DOHH2 (cell line): ENCODE measurements around the gene SLC7A6.
A peak's percentile ranks its signal among the peaks of the same experiment; 100 is the strongest.

Source experiments
- H3F3A ChIP-seq: fragments of 200-600 bp; sonication (generic), shearing (Covaris generic); 2 replicates; pipeline ENCODE4 v1.6.0; 2016; ENCODE audit warnings: antibody characterized with exemption, mild to moderate bottlenecking; ENCODE audit not compliant: control insufficient read depth, insufficient read depth
- H3K27ac ChIP-seq: fragments of 200-600 bp; sonication (generic); 2 replicates; pipeline ENCODE4 v1.5.1; 2014; ENCODE audit warnings: low read depth, mild to moderate bottlenecking, low read length, moderate library complexity
- H3K27me3 ChIP-seq: fragments of 200-600 bp; sonication (generic); 2 replicates; pipeline ENCODE4 v1.6.1; 2014; ENCODE audit warnings: mild to moderate bottlenecking, low read length, mixed read lengths; ENCODE audit not compliant: control insufficient read depth
- H3K36me3 ChIP-seq: fragments of 200-600 bp; sonication (generic); 2 replicates; pipeline ENCODE4 v1.6.1; 2014; ENCODE audit warnings: mild to moderate bottlenecking, low read length, moderate library complexity, mixed read lengths; ENCODE audit not compliant: control insufficient read depth
- H3K4me1 ChIP-seq: fragments of 200-600 bp; sonication (generic); 2 replicates; pipeline ENCODE4 v1.6.1; 2014; ENCODE audit warnings: mild to moderate bottlenecking, low read length, mixed read lengths; ENCODE audit not compliant: control insufficient read depth
- H3K4me2 ChIP-seq: fragments of 200-600 bp; sonication (generic); 2 replicates; pipeline ENCODE4 v1.6.0; 2014; ENCODE audit warnings: mild to moderate bottlenecking, low read length, moderate library complexity
- H3K4me3 ChIP-seq: fragments of 200-600 bp; sonication (generic); 2 replicates; pipeline ENCODE4 v1.5.1; 2014; ENCODE audit warnings: mild to moderate bottlenecking, low read length, mixed read lengths
- H3K79me2 ChIP-seq: fragments of 200-600 bp; sonication (generic); 2 replicates; pipeline ENCODE4 v1.6.1; 2014; ENCODE audit warnings: mild to moderate bottlenecking, low read length, mixed read lengths; ENCODE audit not compliant: control insufficient read depth
- H3K9me2 ChIP-seq: fragments of 200-600 bp; sonication (generic); replicated peaks from 2 replicates; pipeline ENCODE4 v1.6.1; 2014; ENCODE audit warnings: mild to moderate bottlenecking, low read length, mixed read lengths; ENCODE audit not compliant: control insufficient read depth
- H3K9me3 ChIP-seq: fragments of 200-600 bp; sonication (generic); 2 replicates; pipeline ENCODE4 v1.6.1; 2014; ENCODE audit warnings: antibody characterized with exemption, low read length, mixed read lengths; ENCODE audit not compliant: control insufficient read depth, insufficient read depth
- H4K20me1 ChIP-seq: fragments of 200-600 bp; sonication (generic); 2 replicates; pipeline ENCODE4 v1.6.0; 2014; ENCODE audit warnings: low read depth, mild to moderate bottlenecking, antibody characterized with exemption, low read length, moderate library complexity; ENCODE audit not compliant: control insufficient read depth, insufficient read depth
- CTCF ChIP-seq: fragments of 200-600 bp; sonication (generic); IDR thresholded peaks from one replicate; pipeline ENCODE4 v1.5.1; 2014; ENCODE audit warnings: antibody characterized with exemption, mild to moderate bottlenecking, low read depth, low read length; ENCODE audit not compliant: poor library complexity, severe bottlenecking
- EZH2phosphoT487 ChIP-seq: fragments of 200-600 bp; sonication (generic); IDR thresholded peaks from 2 replicates; pipeline ENCODE4 v1.6.1; 2017; ENCODE audit warnings: borderline replicate concordance, mild to moderate bottlenecking, antibody characterized with exemption, low read length, moderate library complexity, mixed read lengths

SLC7A6 gene

GRCh38 chr16:68273459-68273858 lies 9.1 kb downstream of the SLC7A6 start:
- no peak for TF ChIP-seq CTCF
- no peak for TF ChIP-seq EZH2phosphoT487
- peak overlapping the region; percentile 17; the same call in 1 of the 2 replicates for H3K4me2 ChIP-seq
- 0 out of 2 replicates have a peak overlapping the region, but pooled peaks have one; percentile 4 for H3K27ac ChIP-seq
- peaks cover 6% of the 10 kb centered on the region; the same call in 1 of the 2 replicates for H3F3A ChIP-seq
- H3K79me2 ChIP-seq = peaks cover 83% of the 10 kb centered on the region
- 0 out of 2 replicates have a peak, but pooled peaks cover 2% of the 10 kb centered on the region for H4K20me1 ChIP-seq
- H3K36me3 ChIP-seq = peaks cover 69% of the 10 kb centered on the region
- H3K27me3 ChIP-seq = no peaks in the 10 kb centered on the region
- H3K9me2 ChIP-seq = no peaks in the 10 kb centered on the region
- no peaks in the 10 kb centered on the region for H3K9me3 ChIP-seq
- H3K4me3 ChIP-seq = no peak overlapping the region
- H3K4me1 ChIP-seq = peaks cover 52% of the 10 kb centered on the region

- Histone ChIP-seq H3F3A (peaks cover 6% of the 10 kb centered on the region; the same call in 1 of the 2 replicates), H3K9me3 (no peaks in the 10 kb centered on the region), H3K4me1 (peaks cover 52% of the 10 kb centered on the region), H3K4me2 (no peak overlapping the region), H3K9me2 (no peaks in the 10 kb centered on the region), H3K36me3 (peaks cover 67% of the 10 kb centered on the region), H3K79me2 (peaks cover 79% of the 10 kb centered on the region), H3K4me3 (no peak overlapping the region), H4K20me1 (0 out of 2 replicates have a peak, but pooled peaks cover 2% of the 10 kb centered on the region), H3K27ac (no peak overlapping the region), H3K27me3 (no peaks in the 10 kb centered on the region)
- TF ChIP-seq CTCF = no peak
- TF ChIP-seq EZH2phosphoT487 = no peak
These were observed 9.6 kb downstream of the SLC7A6 start for GRCh38 chr16:68273896-68274295.

- Histone ChIP-seq H3K4me1 (peaks cover 52% of the 10 kb centered on the region), H3F3A (peaks cover 6% of the 10 kb centered on the region; the same call in 1 of the 2 replicates), H3K79me2 (peaks cover 77% of the 10 kb centered on the region), H3K9me2 (no peaks in the 10 kb centered on the region), H3K4me2 (peak overlapping the region; percentile 46; the same call in 1 of the 2 replicates), H3K9me3 (no peaks in the 10 kb centered on the region), H3K36me3 (peaks cover 62% of the 10 kb centered on the region), H4K20me1 (0 out of 2 replicates have a peak, but pooled peaks cover 2% of the 10 kb centered on the region), H3K27me3 (no peaks in the 10 kb centered on the region), H3K27ac (no peak overlapping the region), H3K4me3 (no peak overlapping the region)
- TF ChIP-seq CTCF = no peak
- TF ChIP-seq EZH2phosphoT487 = no peak
These were observed 10.1 kb downstream of the SLC7A6 start for GRCh38 chr16:68274441-68274840.
